Sciatic nerve (tissue), 2 donors: Measurements from ENCODE around the gene HELZ2. TPM values are rescaled to one million over a fixed set of nuclear protein-coding genes. Genes with fewer than 3 reads are reported as not detected.
A peak's percentile ranks its signal among the peaks of the same experiment; 100 is the strongest.

Experiments used
- ATAC-seq: fragments of 200-7000 bp; cut with Tn5 transposase; one replicate; pipeline ENCODE4 v1.9.1; 2020; ENCODE audit warnings: mild to moderate bottlenecking, moderate library complexity
- DNase-seq: peaks from one replicate; pipeline ENCODE4 v3.0.0-alpha.2; 2020; ENCODE audit warnings: low spot score
- intact Hi-C: fragments of 100-400 bp; cut with DNase I; formaldehyde crosslinking; loops from one replicate; pipeline ENCODE4 v1.14.2; 2022
- total RNA-seq: library from RNA; stranded (reverse); fragmentation: NEBNext Ultra II Directional; extraction: Animal tissue kit (Norgen Biotek cat#: 25700); gene quantifications from one replicate; pipeline ENCODE4 v1.2.1, GENCODE V29; 2021
- donor health status: DM: no; HTN: no; CAD: no.
- donor health status: DM: no; HTN: no; CAD: no.

Gene HELZ2
- total RNA-seq, 1 donor from 2014 or later = 21.4 TPM

- ATAC-seq (no peak), DNase-seq (peak; percentile 57)
- intact Hi-C loops = loop anchor here (10.0 kb wide), 1 partner anchor 332 kb away; the partner anchor contains the start of genes ABHD16B and TPD52L2
Observed at GRCh38 chr20:63532449-63532971, 41.5 kb downstream of the HELZ2 start.

- intact Hi-C loops = loop anchor here (10.0 kb wide), 1 partner anchor 333 kb away; the partner anchor contains the start of genes ABHD16B and TPD52L2
- ATAC-seq (no peak), DNase-seq (no peak)
Observed at GRCh38 chr20:63531686-63532448, 42.2 kb downstream of the HELZ2 start.

GRCh38 chr20:63530788-63531160, 43.3 kb downstream of the HELZ2 start:
- DNase-seq (no peak), ATAC-seq (no peak)
- intact Hi-C loops = loop anchor here (10.0 kb wide), 1 partner anchor 334 kb away; the partner anchor contains the start of genes ABHD16B and TPD52L2

- intact Hi-C loops = loop anchor here (10.0 kb wide), 1 partner anchor 335 kb away; the partner anchor contains the start of genes ABHD16B and TPD52L2
- peak; percentile 59 for DNase-seq
- ATAC-seq = no peak
Observed at GRCh38 chr20:63529861-63530787, 43.9 kb downstream of the HELZ2 start.

- no peak for ATAC-seq
- DNase-seq = peak; percentile 55
- intact Hi-C loops = no loop called here
Observed at GRCh38 chr20:63529180-63529860, 44.7 kb downstream of the HELZ2 start.

- ATAC-seq = no peak
- no peak for DNase-seq
- intact Hi-C loops = no loop called here
Observed at GRCh38 chr20:63527184-63527583, 46.9 kb downstream of the HELZ2 start.

- DNase-seq (no peak), ATAC-seq (no peak)
- intact Hi-C loops = no loop called here
Observed at GRCh38 chr20:63525971-63526370, 48.1 kb downstream of the HELZ2 start.

- intact Hi-C loops = no loop called here
- ATAC-seq (no peak), DNase-seq (no peak)
Observed at GRCh38 chr20:63525185-63525584, 48.9 kb downstream of the HELZ2 start.

Other genes starting within 250 kb of the HELZ2 start
- 0.80 TPM for gene CHRNA4, start 212.9 kb downstream of the HELZ2 start, total RNA-seq
- not detected for gene KCNQ2, start 101.6 kb downstream of the HELZ2 start, total RNA-seq
- gene EEF1A2, start 75.2 kb downstream of the HELZ2 start, total RNA-seq = 0.45 TPM
- gene PPDPF, start 53.5 kb downstream of the HELZ2 start, total RNA-seq = 257 TPM
- gene PTK6, start 36.9 kb downstream of the HELZ2 start, total RNA-seq = 0.13 TPM
- not detected for gene SRMS, start 26.5 kb downstream of the HELZ2 start, total RNA-seq
- 0.94 TPM for gene FNDC11, start 20.1 kb downstream of the HELZ2 start, total RNA-seq
- 11.1 TPM for gene GMEB2, start 52.9 kb upstream of the HELZ2 start, total RNA-seq
- 19.7 TPM for gene STMN3, start 79.2 kb upstream of the HELZ2 start, total RNA-seq
- gene RTEL1, start 84.1 kb upstream of the HELZ2 start, total RNA-seq = 34.1 TPM
- 6.1 TPM for gene TNFRSF6B, start 122.4 kb upstream of the HELZ2 start, total RNA-seq
- gene ARFRP1, start 133.7 kb upstream of the HELZ2 start, total RNA-seq = 49.1 TPM
- gene ZGPAT, start 133.8 kb upstream of the HELZ2 start, total RNA-seq = 23.8 TPM
- gene LIME1, start 162.4 kb upstream of the HELZ2 start, total RNA-seq = 8.1 TPM
- gene SLC2A4RG, start 165.5 kb upstream of the HELZ2 start, total RNA-seq = 73.0 TPM